Tibial nerve (tissue), 4 donors: ENCODE data around the gene RCC2.

ENCODE experiments used
- CTCF ChIP-seq, 5 experiments: fragments of 200-600 bp in 3 of 5; fragments of 450-650 bp in 2 of 5; sonication (generic) in 3 of 5; IDR thresholded peaks; one replicate each; pipeline ENCODE4 v1.5.1; 2016 to 2019; ENCODE audit warnings: antibody characterized with exemption in 5 of 5, mild to moderate bottlenecking in 3 of 5, moderate library complexity in 2 of 5
- EP300 ChIP-seq, 2 donors: sonication (generic); formaldehyde crosslinking; IDR thresholded peaks; one replicate each; pipeline ENCODE4 v1.6.1; 2017; ENCODE audit warnings: antibody characterized with exemption in 2 of 2, mild to moderate bottlenecking in 1 of 2

DNA sequence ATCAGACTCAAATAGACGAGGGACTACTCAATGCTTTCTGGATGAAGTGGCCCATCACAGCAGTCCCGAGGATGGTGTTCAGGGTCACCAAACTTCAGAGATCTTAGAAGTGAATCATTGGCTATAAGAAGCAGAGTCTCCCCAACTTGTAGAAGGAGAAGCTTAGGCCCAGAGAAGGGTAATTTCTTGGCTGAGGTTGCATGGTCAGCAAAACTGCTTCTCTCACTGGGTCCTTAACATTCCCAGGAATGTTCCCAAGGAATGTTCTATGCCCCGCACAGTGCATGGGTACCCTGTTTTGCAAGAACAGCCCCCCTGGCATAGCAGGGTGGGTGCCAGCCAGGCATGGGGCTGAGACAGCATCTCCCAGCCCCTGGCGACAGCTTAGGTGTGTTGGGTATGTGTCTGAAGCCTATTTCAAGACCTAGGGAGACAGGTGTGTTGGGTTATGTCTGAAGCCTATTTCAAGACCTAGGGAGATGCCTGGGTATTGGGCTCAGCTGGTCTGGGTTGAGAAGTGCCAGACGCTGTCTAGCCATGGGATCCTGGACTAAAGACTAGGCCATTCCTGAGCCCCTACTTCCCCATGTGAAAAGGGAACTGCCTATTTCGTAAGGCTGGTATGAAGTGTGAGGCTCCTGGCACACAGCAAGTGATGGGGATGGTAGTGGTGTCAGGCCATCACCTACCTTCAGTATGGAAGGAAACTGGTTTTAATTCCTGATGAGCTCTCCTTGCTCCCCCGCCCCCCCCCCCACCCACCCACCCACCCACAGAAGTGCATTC lies 41.4 kb downstream of the RCC2 start:
- TF ChIP-seq CTCF (IDR thresholded peaks at IDR 0.05) (no peak), EP300 (IDR thresholded peaks at IDR 0.05) (no peak)
